ENCODE measurements around the gene SMARCA2.

Gene SMARCA2

DNA sequence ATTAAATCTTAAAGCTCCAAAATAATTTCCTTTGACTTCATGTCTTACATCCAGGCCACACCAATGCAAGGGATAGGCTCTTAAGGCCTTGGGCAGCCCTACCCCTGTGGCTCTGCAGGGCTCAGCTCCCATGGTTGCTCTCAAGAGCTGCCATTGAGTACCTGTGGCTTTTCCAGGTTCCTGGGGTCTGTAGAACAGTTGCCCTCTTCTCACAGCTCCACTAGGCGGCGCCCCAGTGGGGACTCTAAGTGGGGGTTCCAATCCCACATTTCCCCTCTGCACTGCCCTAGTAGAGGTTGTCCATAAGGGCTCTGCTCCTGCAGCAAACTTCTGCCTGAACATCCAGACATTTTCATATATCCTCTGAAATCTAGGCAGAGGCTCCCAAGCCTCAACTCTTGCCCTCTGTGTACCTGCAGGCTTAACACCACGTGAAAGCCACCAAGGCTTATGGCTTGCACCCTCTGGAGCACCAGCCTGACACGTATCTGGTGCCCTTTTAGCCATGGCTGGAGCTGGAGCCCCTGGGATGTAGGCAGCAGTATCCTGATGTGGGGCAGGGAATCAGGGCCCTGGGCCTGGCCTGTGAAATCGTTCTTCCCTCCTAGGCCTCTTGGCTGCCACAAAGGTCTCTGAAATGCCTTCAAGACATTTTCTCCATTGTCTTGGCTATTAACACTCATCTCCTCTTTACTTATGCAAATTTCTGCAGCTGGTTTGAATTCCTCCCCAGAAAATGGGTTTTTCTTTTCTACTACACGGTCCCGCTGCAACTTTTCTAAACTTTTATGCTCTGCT, 185.1 kb downstream of the SMARCA2 start:
- no peak for DNase-seq

DNA sequence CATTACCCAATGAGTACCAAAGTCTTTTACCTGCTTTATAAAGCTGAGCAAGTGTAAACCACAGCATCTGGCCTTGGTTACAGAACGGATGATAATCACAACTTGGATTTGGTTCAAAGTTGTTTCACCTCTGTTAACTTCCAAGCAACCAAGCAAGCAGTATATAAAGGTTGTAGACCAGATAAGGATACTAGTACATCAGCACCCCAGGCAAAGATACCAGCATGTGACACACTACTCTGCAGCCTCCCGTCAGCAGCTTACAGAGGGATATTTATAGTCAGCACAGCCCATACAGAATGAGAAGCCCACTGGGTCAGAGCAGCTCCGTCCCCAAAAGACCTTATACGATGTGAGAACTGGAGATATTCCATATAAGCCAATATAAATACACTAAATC, 193.3 kb downstream of the SMARCA2 start:
- DNase-seq, result no peak

DNA sequence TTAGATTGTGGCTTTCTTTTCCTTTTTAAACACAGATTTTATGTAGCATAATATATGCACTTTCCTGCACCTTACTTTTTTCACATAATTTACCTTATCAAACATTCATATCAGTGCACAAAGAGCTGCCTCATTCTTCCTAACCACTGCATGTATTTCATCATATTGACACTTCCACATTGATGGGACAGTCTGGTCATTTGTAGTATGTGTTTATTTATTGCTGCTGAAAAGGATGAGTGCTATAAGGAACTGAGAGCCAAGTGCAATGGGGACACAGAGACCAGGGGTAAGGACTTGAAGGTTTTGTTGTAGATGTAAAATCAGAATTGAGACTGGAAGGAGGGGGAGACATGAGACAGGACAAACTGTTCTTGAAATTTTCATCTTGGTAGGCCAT, 193.8 kb downstream of the SMARCA2 start:
- DNase-seq, result no peak

DNA sequence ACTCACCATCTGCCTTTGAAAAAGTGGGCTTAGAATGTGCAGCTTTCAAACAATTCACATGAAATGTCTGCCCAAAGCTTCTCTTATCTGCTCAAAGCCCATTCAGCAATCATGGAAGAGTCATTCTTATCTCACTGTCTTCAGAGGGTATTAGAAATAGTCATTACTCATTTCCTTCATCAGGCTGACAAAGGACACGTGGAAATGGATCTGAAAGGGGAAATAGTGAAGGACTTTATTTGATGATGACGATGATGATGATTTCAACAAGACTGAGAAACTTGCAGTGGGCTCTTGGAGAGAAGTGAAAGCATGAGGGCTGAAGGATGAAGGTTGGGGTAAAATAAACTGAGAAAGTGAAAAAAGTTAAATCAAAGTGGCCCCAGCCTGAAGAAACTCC, 194.3 kb downstream of the SMARCA2 start:
- DNase-seq, result no peak

DNA sequence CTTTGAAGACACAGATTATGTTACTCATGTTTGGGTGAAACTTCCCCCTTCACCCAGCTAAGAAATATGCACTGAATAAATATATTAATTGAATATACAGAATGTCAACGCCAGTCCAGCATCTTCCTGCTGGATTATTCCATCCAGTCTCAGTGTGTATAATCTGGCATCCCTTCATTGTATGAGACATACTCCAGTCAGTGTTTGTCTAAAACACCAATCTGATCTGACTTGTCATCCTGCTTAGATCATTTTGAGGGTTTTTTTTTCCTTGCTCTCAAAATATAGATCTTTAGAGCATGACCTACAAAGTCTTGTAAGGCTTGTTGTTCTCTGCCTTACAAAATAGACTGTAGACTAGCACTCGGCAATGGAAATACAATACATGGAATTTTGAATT, 195.1 kb downstream of the SMARCA2 start:
- DNase-seq, result no peak

DNA sequence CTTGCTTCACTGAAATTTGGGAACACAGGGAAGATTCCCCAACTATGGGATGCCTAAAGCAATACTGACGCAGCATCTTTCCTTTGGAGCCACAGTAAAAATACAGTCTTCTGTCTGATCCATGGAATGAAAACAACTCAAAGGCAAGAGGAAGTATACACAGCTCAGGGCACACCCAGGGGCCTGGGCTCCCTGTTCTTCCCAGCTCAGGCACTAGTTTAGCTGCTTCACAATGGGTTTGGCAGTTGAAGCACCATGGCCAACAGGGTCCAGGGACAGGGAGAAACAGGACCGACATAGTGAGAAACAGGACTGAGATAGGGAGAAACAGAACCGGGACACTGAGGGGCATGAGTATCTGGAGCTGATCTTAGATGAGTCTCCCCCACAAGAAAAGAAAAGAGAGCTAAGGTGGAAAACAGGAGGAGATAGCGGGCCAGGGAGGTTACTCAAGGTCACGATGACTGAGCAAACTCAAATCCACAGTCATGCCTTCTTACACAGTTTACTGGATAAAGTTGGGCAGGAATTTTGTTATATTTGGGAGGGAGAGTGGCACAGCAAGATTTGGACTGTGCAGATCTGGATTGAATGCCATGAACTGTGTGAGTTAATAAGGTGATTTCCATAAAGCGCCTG, 198.8 kb downstream of the SMARCA2 start:
- no peak for DNase-seq

DNA sequence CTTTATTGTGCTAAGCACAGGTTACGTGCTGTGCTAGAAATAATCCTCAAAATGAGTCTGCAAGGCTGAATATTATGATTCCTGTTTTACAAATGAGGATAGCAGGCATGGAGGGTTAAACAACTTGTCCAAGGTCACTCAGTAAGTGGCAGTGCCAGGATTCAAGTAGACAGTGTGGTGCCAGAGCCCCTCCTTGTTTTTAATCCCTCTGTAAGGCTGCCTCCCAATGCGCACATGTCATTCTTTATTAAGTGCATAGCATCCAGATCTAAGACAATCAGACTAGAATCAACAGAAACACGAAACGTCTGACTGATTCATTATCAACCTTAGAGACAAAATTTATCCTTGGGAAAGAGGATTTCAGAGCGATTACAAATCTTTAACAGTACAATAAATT, 199.6 kb downstream of the SMARCA2 start:
- DNase-seq, result no peak

DNA sequence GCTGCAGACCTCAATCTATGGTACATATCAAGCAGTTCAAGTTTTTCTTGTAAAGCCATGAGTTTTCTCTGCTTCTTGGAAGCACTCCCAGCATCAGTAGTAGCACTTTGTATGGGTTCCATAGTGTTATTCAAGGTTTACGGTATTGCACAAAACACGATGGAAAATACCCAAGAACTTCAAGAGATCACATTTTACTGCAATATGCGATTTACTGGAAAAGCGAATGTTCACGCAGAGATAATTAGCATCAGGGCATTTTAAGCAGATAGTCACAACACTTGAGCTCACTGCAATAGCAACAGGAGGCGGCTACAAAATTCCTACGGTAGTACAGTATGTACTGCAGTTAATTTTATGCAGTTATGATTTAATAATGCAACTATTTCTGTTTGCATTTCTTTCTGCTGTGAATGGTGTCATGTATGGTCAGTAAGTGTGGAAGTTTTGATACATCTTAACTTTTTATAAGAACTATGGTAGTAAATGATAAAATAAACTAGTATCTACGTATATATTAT, 200.8 kb downstream of the SMARCA2 start:
- DNase-seq, result no peak

DNA sequence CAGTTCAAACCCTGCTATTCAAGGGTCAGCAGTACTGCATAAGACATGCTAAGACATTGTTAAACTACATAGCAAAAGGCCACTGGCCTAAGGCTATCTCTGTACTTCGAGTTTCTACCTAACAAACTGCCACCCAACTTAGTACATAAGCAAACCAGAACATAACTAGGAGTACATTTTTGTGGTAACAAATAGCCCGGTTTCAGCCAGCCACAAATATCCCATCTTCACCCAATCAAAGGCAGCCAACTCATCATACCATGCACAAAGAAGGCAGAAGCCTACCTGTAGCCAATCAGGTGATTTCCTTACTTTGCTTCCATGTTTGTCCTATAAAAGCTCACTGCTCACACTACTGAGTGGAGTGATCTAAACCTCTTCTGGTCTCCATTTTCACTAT, 201.4 kb downstream of the SMARCA2 start:
- no peak for DNase-seq

DNA sequence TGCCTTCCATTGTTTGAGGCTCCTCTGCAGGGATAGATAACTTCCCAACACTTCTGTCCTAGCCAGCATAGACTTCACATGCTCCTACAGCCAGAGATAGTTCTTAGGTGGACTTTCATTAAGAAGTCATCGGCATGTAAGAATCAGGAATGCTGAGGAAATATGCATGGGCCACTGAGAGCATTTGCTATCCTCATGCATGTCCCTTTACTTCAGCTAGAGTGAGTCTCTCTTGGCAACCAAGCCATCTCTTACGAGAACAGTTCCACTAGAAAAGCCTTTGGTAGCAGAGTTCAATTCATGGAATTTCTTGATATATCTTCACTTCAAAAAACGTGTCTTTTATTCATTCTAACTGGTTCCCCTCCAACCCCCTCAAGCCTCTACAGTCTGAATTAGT, 202.4 kb downstream of the SMARCA2 start:
- no peak for DNase-seq

DNA sequence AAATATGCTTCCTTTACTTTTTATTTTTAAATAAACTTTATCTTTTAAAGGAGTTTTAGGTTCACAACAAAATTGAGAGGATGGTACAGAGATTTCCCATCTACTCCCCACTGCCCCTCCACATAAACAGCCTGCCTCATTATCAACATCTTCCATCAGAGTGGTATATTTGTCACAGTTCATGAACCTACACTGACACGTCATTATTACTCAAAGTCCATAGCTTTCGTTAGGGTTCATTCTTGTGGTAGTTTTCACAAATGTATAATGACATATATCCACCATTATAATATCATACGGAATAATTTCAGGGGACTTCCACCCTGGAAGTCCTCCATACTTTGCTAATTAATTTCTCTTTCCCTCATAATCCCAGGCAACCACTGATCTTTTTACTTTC, 204.9 kb downstream of the SMARCA2 start:
- DNase-seq, result no peak

DNA sequence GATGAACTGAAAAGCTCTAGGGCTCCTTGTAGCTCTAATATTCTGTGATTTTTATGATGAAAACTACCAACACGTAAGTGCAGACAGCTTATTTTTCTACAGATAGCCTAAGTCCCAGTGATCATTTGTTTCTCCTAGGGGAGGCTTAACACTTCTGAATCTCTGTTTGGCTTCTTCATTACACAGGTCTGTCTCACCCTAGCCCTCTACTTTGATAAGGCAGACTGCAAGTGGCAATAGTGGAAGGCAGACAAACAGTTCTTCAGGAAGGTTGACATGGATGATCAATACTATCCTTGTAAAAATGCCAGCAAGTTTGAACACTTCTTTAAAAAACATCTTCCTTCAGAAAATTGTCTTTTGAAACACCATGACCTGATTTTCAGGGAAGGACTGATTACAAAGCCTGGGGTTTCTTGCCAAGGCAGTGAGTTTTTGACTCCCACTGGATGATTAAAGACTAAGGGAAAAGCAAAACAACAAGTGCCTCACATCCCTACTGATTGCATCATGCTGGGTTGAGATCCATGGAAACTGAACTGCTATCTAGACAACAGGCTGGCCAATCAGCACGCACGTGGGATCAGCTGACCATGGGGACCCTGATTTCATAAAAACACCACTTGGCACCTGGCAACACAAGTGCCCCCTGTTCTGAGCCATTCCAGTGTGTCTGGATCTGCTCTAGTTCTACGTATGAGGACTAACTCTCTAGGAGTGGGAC, 212.2 kb downstream of the SMARCA2 start:
- DNase-seq, result no peak

DNA sequence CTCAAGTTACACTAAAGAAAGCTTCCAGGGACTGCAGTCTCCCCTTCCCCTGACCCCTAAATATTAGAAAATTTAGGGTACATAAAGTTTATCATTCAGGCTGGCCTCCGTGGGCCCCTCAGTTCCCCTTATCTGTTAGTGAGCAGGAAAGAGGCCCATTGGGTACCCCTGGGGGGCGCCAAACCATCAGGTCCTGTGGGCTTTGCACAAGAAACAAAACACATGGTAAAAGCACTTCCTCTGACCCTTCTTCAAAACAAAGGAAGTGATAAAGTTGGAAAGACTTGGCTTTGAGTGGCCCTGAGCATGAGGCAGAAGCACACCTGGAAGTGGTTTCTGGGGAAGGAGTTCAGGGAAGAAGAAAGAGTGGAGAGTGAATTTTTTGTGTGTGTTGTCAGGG, 213.0 kb downstream of the SMARCA2 start:
- peak in 13 of 58 donors; percentile 2 to 38 (median 10) for DNase-seq

DNA sequence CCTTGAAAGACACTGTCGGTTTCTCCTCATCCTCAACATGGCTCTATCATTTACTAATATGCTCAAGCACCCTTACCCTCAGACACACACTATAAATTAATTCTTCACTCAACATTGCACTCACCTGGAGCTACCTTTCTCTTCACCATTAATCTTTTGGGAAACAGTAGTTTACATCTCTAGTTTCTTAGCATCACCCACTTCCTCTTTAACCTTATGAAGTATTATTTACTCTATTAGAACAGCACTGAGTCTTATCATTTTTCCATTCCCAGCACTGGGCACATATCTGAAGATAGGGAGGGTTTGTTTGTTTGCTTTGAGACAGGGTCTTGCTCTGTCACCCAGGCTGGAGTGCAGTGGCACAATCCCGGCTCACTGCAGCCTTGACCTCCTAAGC, 213.5 kb downstream of the SMARCA2 start:
- no peak for DNase-seq

DNA sequence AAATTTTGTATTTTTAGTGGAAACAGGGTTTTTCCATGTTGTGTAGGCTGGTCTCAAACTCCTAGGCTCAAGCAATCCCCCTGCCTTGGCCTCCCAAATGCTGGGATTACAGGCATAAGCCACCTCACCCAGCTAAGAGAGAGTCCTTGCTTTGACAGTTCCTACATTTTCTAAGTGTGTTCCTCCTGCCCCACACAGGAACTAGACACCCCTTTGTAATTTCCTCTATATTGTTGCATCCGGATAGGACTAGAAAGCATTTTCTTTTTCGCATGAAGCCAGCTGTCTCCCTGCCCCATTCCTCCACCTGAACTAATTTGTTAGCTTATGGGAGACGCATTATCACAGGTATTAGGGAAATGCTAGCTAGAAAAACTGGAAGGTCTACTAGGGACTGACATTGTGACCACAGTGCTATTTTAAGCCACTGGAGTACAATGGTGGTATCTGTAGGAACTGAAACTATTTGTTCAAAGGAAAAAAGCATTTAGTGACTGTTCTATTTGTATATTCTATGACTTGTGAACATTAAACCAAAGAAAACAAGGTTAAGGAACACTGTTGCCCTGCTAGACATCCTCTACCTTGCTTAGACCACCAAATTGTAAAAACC, 214.1 kb downstream of the SMARCA2 start:
- no peak for DNase-seq

DNA sequence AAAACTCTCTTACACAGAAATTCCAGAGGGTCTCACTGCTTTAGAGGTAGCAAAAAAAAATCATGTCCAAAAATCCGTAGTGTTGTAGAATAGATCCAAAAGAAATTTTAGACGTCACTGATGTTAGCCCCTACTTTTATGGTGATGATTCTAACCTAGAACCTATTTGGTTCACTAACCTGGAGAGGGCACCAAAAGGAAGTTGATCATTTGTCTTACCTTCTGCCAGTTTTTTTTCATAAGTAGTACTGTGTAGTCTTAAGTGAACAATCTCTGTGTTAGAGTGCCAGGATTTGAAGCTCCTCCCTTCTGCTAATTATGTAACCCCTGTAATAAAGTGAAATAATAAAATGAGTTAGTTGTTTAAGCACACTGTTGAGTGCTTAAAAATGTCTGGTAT, 215.2 kb downstream of the SMARCA2 start:
- DNase-seq, result no peak

DNA sequence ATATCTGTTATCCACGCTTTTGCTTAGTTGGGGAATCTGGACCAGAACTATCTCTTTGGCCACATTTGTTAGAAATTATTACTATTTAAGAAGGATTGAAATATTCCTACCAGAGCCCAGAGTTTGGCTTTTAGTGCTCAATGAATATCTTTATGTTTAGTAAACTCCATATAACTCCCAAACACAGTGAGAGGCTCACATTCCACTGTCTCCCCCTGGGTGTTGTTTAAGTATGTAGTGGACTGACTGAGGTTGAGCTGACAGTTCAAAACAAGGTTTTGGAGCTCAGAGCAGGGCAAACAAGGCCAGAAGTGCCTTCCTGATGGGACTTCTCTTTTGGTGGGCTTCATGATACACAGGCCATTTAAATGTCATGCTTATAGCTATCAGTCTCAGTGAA, 216.0 kb downstream of the SMARCA2 start:
- DNase-seq, result no peak

DNA sequence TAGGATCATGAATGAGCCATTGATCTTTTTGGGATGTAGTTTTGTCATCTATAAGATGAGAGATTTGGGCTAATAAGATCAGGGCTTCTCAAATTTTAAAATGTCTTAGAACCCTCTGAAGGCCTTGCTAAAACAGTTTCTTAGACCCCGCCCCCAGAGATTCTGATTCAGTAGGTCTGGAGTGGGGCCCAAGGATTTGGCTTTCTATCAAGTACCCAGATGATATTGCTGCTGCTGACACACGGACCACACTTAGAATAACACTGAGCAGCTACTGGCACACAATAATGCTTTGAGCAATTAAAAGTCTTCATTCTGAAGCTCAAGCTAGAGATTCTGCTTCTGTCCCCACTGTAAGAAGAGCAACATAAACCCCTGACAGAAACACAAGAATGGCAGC, 216.7 kb downstream of the SMARCA2 start:
- peak in 2 of 58 donors; percentile 1 to 5 for DNase-seq

DNA sequence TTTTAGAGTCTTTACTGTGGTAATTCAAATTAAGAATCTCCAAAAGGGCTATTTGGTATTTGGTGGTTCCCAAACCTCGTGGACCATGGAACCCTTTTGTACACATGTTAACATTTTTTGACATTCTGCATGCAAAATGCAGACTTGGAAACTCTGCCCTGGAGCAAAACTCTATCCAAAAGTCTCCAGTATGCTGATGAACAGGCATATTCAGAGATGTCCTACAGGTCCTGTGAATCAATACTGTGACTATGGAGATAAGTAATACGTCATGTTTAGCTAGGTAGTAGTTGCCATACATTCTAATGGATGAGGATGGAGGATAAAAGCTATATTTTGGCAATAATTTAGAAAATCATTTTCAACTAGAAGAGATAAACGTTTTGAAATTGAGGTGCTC, 218.1 kb downstream of the SMARCA2 start:
- DNase-seq, result no peak

DNA sequence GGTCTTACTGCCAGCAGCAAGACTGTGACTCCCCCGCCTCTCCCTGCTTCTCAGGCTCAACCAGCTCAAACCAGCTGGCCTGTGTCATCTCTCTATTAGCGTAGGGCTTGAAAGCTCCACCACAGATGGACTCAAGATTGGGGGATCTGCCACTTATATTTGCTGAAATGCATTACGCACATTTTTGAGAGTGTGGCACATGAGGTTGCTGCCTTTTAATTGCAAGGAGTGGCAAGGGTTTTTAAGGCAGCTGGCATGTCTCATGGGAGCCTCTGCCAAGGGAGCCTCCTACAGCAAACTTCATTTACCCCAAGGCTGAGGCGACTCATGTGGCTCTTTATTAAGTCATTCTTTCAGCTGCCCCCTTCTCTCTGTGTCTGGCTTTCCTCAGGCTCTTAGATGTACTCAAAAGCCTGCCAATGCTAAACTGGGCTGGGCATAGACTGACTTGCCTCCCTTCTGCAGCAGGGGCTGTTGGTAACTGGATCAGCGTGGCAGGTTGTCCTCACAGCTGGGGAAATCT, 219.3 kb downstream of the SMARCA2 start:
- DNase-seq, result peak in 9 of 58 donors; percentile 4 to 27 (median 10)

DNA sequence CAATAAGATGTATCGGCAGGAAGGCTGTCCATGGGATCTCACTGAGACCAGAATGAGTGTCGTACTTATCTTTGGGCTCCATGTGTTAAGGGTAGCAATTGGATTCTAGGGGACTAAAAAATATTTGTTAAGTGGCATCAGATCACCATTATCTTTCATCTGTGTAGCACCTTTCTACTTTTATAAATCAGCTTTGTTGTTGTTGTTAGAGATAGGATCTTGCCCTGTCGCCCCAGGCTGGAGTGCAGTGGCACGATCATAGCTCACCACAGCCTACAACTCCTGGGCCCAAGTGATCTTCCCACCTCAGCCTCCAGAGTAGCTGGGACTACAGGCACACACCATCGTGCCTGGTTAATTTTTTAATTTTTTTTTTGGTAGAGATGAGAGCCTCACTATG, 220.5 kb downstream of the SMARCA2 start:
- no peak for DNase-seq

DNA sequence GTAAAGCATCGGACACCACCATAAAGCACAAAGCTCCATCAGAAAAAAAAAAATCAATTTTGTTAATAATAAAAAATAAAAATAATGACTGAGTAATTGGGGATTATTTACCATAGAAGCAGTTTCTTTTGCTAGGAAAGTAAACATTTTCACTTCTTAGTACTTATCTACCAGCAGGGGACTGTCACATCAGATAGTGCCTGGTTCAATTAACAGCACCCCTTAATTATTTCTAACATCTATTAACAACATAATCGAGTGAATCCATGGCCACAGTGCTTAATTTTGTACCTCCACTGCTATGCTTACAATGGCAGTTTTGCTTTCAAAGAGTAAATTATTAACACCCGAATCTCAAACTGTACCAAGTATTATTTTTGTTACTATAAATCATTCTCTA, 221.7 kb downstream of the SMARCA2 start:
- DNase-seq, result no peak

Measured in anterior cingulate cortex (tissue), 58 donors.